ENCODE measurements around the gene MTG2. TPM values are rescaled to one million over a fixed set of nuclear protein-coding genes. Genes with fewer than 3 reads are reported as not detected.

Gene MTG2
- 30.9 and 33.4 TPM in 2 replicates for total RNA-seq

- intact Hi-C loops (cut with micrococcal nuclease): loop anchor here (1.0 to 5.0 kb wide), 7 partner anchors 40 to 225 kb away; partner anchors contain the start of genes ADRM1, CABLES2, LSM14B and OSBPL2
Measured at GRCh38 chr20:62182469-62183425, at the start of gene MTG2. Gene MTG2, plus strand, starts transcription at chr20:62183028. Its CDS starts 10,393 bp downstream, at chr20:62193421.

- intact Hi-C loops (cut with micrococcal nuclease): no loop called here
Measured at GRCh38 chr20:62133051-62133845, 49.6 kb upstream of the MTG2 start.

GRCh38 chr20:62133864-62134263 lies 49.0 kb upstream of the MTG2 start:
- intact Hi-C loops (cut with micrococcal nuclease): no loop called here

- intact Hi-C loops (cut with micrococcal nuclease): no loop called here
Measured at GRCh38 chr20:62134735-62135231, 48.0 kb upstream of the MTG2 start.

- intact Hi-C loops (cut with micrococcal nuclease): loop anchor here (1.0 kb wide), 1 partner anchor 124 kb away; no protein-coding TSS in a partner anchor
Measured at GRCh38 chr20:62135573-62136266, 47.1 kb upstream of the MTG2 start.

GRCh38 chr20:62136283-62137091 lies 46.3 kb upstream of the MTG2 start:
- intact Hi-C loops (cut with micrococcal nuclease): loop anchor here (1.0 kb wide), 1 partner anchor 125 kb away; no protein-coding TSS in a partner anchor

- intact Hi-C loops (cut with micrococcal nuclease): no loop called here
Measured at GRCh38 chr20:62137092-62137384, 45.8 kb upstream of the MTG2 start.

- intact Hi-C loops (cut with micrococcal nuclease): no loop called here
Measured at GRCh38 chr20:62137478-62138203, 45.2 kb upstream of the MTG2 start.

GRCh38 chr20:62138204-62138543 lies 44.7 kb upstream of the MTG2 start:
- intact Hi-C loops (cut with micrococcal nuclease): no loop called here

GRCh38 chr20:62138912-62139311 lies 43.9 kb upstream of the MTG2 start:
- intact Hi-C loops (cut with micrococcal nuclease): no loop called here

- intact Hi-C loops (cut with micrococcal nuclease): loop anchor here (5.0 kb wide), 1 partner anchor 163 kb away; the partner anchor contains the start of gene ADRM1
Measured at GRCh38 chr20:62139636-62140035, 43.2 kb upstream of the MTG2 start.

GRCh38 chr20:62141043-62141396 lies 41.8 kb upstream of the MTG2 start:
- intact Hi-C loops (cut with micrococcal nuclease): loop anchor here (5.0 kb wide), 1 partner anchor 161 kb away; the partner anchor contains the start of gene ADRM1

GRCh38 chr20:62141397-62142251 lies 41.2 kb upstream of the MTG2 start:
- intact Hi-C loops (cut with micrococcal nuclease): loop anchor here (2.0 to 5.0 kb wide), 3 partner anchors 41 to 161 kb away; partner anchors contain the start of genes ADRM1 and MTG2

GRCh38 chr20:62142252-62143080 lies 40.4 kb upstream of the MTG2 start:
- intact Hi-C loops (cut with micrococcal nuclease): loop anchor here (1.0 to 5.0 kb wide), 5 partner anchors 20 to 160 kb away; partner anchors contain the start of genes ADRM1, LSM14B, MTG2 and OSBPL2

GRCh38 chr20:62143081-62143956 lies 39.5 kb upstream of the MTG2 start, which contains the start of the genes PSMA7 and SS18L1:
Gene PSMA7, minus strand, starts transcription at chr20:62143394. Its CDS starts 91 bp downstream, at chr20:62143303.
Gene SS18L1, plus strand, starts transcription at chr20:62143769. Its CDS starts 52 bp downstream, at chr20:62143821.
- intact Hi-C loops (cut with micrococcal nuclease): loop anchor here (1.0 to 5.0 kb wide), 5 partner anchors 21 to 159 kb away; partner anchors contain the start of genes ADRM1, LSM14B, MTG2 and OSBPL2
